NB4 (cell line): ENCODE measurements around the gene S100A6.

Experiments
- POLR2A ChIP-seq: IDR thresholded peaks from 2 replicates; pipeline ENCODE4 v1.6.1; 2011; ENCODE audit warnings: mild to moderate bottlenecking; ENCODE audit not compliant: insufficient read length; ENCODE audit errors: extremely low read depth
- TF ChIP-seq, protein P1 (sequence below): IDR thresholded peaks from one replicate; pipeline ENCODE4 v1.5.1; 2012; ENCODE audit warnings: low read depth, low read length
- TF ChIP-seq, protein P2 (sequence below): IDR thresholded peaks from 2 replicates; pipeline ENCODE4 v1.6.1; 2011; ENCODE audit warnings: low read depth, low read length

DNA sequence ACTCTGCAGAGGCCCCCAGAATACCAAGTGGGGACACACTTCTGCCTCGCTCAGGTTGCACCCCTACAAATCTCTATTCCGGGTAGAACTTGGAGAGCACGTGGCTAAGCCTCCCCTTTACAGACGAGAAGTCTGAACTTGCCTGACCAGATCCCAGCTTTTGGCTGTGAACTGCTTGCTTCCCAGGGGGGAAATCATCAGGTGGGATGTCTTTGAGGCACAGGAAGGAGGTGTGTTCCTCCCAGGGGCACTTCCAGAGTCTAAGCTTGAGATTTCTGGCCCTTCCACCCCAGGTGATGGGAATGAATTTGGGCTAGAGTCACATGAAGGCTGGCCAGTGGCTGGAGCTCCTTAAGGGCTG lies 14.6 kb upstream of the S100A6 start:
- TF ChIP-seq, protein P1, sequence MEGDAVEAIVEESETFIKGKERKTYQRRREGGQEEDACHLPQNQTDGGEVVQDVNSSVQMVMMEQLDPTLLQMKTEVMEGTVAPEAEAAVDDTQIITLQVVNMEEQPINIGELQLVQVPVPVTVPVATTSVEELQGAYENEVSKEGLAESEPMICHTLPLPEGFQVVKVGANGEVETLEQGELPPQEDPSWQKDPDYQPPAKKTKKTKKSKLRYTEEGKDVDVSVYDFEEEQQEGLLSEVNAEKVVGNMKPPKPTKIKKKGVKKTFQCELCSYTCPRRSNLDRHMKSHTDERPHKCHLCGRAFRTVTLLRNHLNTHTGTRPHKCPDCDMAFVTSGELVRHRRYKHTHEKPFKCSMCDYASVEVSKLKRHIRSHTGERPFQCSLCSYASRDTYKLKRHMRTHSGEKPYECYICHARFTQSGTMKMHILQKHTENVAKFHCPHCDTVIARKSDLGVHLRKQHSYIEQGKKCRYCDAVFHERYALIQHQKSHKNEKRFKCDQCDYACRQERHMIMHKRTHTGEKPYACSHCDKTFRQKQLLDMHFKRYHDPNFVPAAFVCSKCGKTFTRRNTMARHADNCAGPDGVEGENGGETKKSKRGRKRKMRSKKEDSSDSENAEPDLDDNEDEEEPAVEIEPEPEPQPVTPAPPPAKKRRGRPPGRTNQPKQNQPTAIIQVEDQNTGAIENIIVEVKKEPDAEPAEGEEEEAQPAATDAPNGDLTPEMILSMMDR: no peak
- TF ChIP-seq POLR2A: no peak
- TF ChIP-seq, protein P2, sequence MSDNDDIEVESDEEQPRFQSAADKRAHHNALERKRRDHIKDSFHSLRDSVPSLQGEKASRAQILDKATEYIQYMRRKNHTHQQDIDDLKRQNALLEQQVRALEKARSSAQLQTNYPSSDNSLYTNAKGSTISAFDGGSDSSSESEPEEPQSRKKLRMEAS: no peak
